Activated CD8-positive, alpha-beta memory T cell treated with anti-CD3 and anti-CD28 coated beads, Interleukin-2, amount 10 ng/mL, durations not matched to agents 7 days and 5 days (primary cell): Measurements from ENCODE around the gene SMG9. TPM values are rescaled to one million over a fixed set of nuclear protein-coding genes. Genes with fewer than 3 reads are reported as not detected.

Source experiments
- ATAC-seq: fragments of 150-1000 bp; cut with Tn5 transposase; one replicate; pipeline ENCODE4 v1.10.0; 2021; ENCODE audit warnings: moderate library complexity
- CTCF ChIA-PET: fragments of 350-600 bp; sonication (Branson Sonifier 250); formaldehyde crosslinking; loops from one replicate; lab custom pipeline; 2021; ENCODE audit warnings: antibody characterized with exemption; lab: Charles Lee
- DNase-seq: peaks from one replicate; pipeline ENCODE4 v3.0.0-alpha.2; 2020
- H3K27ac Mint-ChIP-seq: one replicate; pipeline ENCODE4 v1.8.0; 2021; ENCODE audit warnings: mild to moderate bottlenecking, mixed read lengths
- H3K27me3 Mint-ChIP-seq: one replicate; pipeline ENCODE4 v1.8.0; 2021; ENCODE audit warnings: mixed read lengths
- H3K36me3 Mint-ChIP-seq: one replicate; pipeline ENCODE4 v1.8.0; 2021; ENCODE audit warnings: mild to moderate bottlenecking, mixed read lengths
- H3K4me1 Mint-ChIP-seq: one replicate; pipeline ENCODE4 v1.8.0; 2021; ENCODE audit warnings: mixed read lengths
- H3K4me3 Mint-ChIP-seq: one replicate; pipeline ENCODE4 v1.8.0; 2021; ENCODE audit warnings: mild to moderate bottlenecking, moderate library complexity, mixed read lengths
- H3K9me3 Mint-ChIP-seq: one replicate; pipeline ENCODE4 v1.8.0; 2022; ENCODE audit warnings: low read depth, mixed read lengths
- total RNA-seq, 2 experiments: library from RNA; stranded (reverse); gene quantifications; one replicate each; pipeline ENCODE4 v1.2.3, GENCODE V29; 2021

The SMG9 gene
- total RNA-seq, 2 experiments from 2014 or later: 62.3 to 74.7 TPM

- Mint-ChIP-seq H3K9me3 (no peaks in the 10 kb centered on the region), H3K36me3 (peaks cover 3% of the 10 kb centered on the region), H3K4me3 (peak overlapping the region; percentile 25), H3K27me3 (peaks cover 7% of the 10 kb centered on the region), H3K27ac (peak overlapping the region; percentile 87), H3K4me1 (peaks cover 41% of the 10 kb centered on the region)
- DNase-seq (peak; percentile 76), ATAC-seq (peak; percentile 46)
- CTCF ChIA-PET: interaction anchor here (0.6 to 2.3 kb wide), 21 partner anchors 12 to 338 kb away, joined by 3 to 68 read pairs (median 3); partner anchors contain the start of genes PLAUR and SMG9
Observed at GRCh38 chr19:43784981-43785808, 30.4 kb upstream of the SMG9 start.

- no peaks in the 10 kb centered on the region for H3K9me3 Mint-ChIP-seq
- peaks cover 5% of the 10 kb centered on the region for H3K27me3 Mint-ChIP-seq
- H3K27ac Mint-ChIP-seq: peak overlapping the region; percentile 87
- peaks cover 3% of the 10 kb centered on the region for H3K36me3 Mint-ChIP-seq
- peak; percentile 79 for DNase-seq
- H3K4me3 Mint-ChIP-seq: peak overlapping the region; percentile 57
- peaks cover 49% of the 10 kb centered on the region for H3K4me1 Mint-ChIP-seq
- peak; percentile 25 for ATAC-seq
- CTCF ChIA-PET: interaction anchor here (0.6 to 2.3 kb wide), 20 partner anchors 13 to 311 kb away, joined by 3 to 68 read pairs (median 4); partner anchors contain the start of genes PLAUR and SMG9
Observed at GRCh38 chr19:43784241-43784980, 29.6 kb upstream of the SMG9 start.

DNA sequence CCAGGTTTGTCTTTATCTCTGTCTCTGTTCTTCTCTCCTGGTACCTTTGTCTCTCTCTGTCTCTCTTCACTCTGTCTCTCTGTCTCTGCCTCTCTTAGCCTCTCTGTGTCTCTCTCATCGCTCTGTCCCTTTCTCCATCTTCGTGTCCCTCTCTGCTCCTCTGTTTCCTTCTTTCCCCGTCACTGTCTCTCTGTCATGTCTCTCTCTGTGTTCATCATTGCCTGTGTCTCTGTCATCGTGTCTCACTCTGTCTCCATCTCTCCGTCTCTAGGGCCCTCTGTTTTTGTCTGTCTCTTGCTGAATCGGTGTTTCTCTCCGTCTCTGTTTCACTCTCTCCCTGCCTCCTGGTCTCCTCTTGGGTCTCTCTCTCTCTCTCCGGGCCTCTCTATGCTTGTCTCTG lies 28.9 kb upstream of the SMG9 start:
- no peak for ATAC-seq
- Mint-ChIP-seq H3K36me3 (peaks cover 3% of the 10 kb centered on the region), H3K9me3 (no peaks in the 10 kb centered on the region), H3K4me1 (peaks cover 56% of the 10 kb centered on the region), H3K4me3 (peak overlapping the region; percentile 57), H3K27me3 (no peaks in the 10 kb centered on the region), H3K27ac (peak overlapping the region; percentile 87)
- CTCF ChIA-PET: interaction anchor here (2.3 kb wide), 1 partner anchor 39 kb away, joined by 68 read pairs; no protein-coding TSS in a partner anchor
- DNase-seq: no peak

DNA sequence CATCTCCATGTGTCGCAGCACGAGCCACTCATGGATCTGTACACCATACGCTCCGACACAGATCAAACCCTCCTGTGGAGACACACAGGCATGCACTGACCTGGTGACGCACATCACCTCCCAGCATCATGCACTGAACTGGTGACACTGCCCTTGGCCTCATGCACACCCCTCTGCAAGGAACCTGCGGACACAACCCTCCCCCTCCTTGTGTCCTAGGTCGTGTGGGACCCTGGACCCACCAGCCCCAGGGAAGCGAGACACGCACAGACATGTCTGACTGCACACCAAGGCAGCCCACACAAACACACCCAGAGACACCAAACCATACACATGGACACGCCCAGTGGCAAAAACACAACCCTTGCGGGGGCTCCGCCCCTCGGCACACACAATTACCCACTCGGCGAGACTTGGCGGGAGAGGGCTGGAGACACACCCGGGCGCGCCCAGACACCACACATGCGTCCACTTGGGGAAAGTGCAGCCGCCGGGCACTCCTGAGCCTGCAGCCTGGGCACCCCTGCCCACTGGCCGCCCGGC lies 28.0 kb upstream of the SMG9 start:
- peak; percentile 57 for DNase-seq
- Mint-ChIP-seq H3K4me3 (peak overlapping the region; percentile 74), H3K27me3 (no peaks in the 10 kb centered on the region), H3K36me3 (peaks cover 5% of the 10 kb centered on the region), H3K27ac (peak overlapping the region; percentile 87), H3K4me1 (peaks cover 65% of the 10 kb centered on the region), H3K9me3 (no peaks in the 10 kb centered on the region)
- CTCF ChIA-PET: interaction anchor here (5.5 to 9.5 kb wide), 2 partner anchors 17 to 29 kb away, joined by 56 to 145 read pairs; partner anchors contain the start of gene SMG9
- no peak for ATAC-seq

GRCh38 chr19:43782311-43782660 lies 27.5 kb upstream of the SMG9 start:
- Mint-ChIP-seq H3K9me3 (no peaks in the 10 kb centered on the region), H3K27me3 (no peaks in the 10 kb centered on the region), H3K27ac (peak overlapping the region; percentile 87), H3K4me1 (peaks cover 68% of the 10 kb centered on the region), H3K4me3 (peak overlapping the region; percentile 74), H3K36me3 (peaks cover 5% of the 10 kb centered on the region)
- CTCF ChIA-PET: interaction anchor here (2.0 to 9.5 kb wide), 4 partner anchors 16 to 114 kb away, joined by 8 to 145 read pairs (median 44); partner anchors contain the start of gene SMG9
- ATAC-seq (no peak), DNase-seq (peak; percentile 45)

- Mint-ChIP-seq H3K27ac (peak overlapping the region; percentile 87), H3K4me3 (peak overlapping the region; percentile 74), H3K4me1 (peaks cover 73% of the 10 kb centered on the region), H3K36me3 (peaks cover 9% of the 10 kb centered on the region), H3K27me3 (no peaks in the 10 kb centered on the region), H3K9me3 (no peaks in the 10 kb centered on the region)
- CTCF ChIA-PET: interaction anchor here (1.4 to 9.5 kb wide), 6 partner anchors 15 to 113 kb away, joined by 4 to 145 read pairs (median 20); partner anchors contain the start of gene SMG9
- DNase-seq (peak; percentile 70), ATAC-seq (peak; percentile 18)
Observed at GRCh38 chr19:43781630-43782310, 27.0 kb upstream of the SMG9 start.

DNA sequence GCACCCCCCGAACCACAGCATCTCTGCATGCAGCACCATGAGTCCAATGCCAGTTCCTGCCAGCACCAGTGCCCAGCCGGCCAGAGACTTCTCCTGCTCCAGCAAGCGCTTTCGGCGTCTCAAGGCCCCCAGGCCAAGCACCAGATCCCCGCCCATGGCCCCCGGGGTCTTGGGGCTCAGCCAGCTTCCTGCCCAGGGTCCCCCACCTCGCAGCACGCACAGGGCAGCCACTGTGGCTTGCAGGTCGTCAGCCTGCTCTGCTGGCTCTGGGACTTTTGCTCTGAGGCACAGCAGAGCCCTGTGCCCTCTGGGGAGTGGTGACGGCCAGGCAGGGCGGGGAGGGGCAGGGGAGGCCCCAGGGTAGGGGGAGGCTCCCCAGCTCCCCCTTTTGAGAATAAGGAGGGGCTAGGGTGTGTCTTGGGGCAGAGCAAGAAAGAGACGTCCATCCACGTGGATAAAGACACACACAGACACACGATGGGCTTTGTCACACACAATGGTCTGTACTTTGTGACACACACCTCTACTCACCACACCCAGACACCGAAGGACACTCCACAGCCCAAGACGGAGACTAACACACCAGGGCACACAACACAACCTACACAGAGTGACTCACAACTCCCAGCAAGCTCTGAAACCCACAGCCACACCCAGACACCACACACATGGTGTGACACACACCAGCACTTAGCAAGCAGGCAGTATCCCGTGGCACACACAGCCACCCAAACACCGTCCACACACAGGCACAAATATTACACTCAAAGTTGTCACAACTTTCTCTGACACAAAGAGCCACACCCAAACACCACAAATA lies 26.2 kb upstream of the SMG9 start, which contains the start of gene KCNN4:
Gene KCNN4, minus strand, starts transcription at position 268 of the 820 bp plus-strand sequence. Its CDS starts 112 bp downstream, at position 156.
- H3K36me3 Mint-ChIP-seq: peaks cover 9% of the 10 kb centered on the region
- H3K27ac Mint-ChIP-seq: peak within 1 kb of the TSS; percentile 87
- no peaks in the 10 kb centered on the region for H3K9me3 Mint-ChIP-seq
- DNase-seq (peak; percentile 89), ATAC-seq (peak; percentile 70)
- CTCF ChIA-PET: interaction anchor here (1.2 to 9.5 kb wide), 7 partner anchors 9 to 112 kb away, joined by 3 to 145 read pairs (median 8); partner anchors contain the start of gene SMG9
- peaks cover 81% of the 10 kb centered on the region for H3K4me1 Mint-ChIP-seq
- peak within 1 kb of the TSS; percentile 74 for H3K4me3 Mint-ChIP-seq
- no peaks in the 10 kb centered on the region for H3K27me3 Mint-ChIP-seq

DNA sequence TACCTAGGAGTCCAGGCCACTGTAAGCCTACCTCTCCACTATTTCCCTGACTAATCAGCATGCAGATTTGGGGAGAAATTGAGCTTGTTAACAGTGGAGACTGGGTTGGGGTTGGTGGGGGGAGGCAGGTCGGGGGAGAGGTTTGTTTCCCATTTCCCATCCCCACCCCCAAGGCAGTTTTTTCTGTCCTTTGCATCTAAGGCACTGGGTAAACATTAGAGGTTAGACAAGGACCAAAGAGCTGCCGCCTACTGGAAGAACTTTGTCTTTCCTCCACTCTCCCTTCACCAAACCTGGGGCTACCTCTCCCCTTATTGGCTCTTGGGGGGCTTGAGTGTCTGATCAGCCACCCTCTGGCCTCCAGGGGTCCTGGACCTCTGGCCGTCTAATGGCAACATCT lies 25.1 kb upstream of the SMG9 start:
- Mint-ChIP-seq H3K4me1 (peaks cover 76% of the 10 kb centered on the region), H3K4me3 (peak overlapping the region; percentile 74), H3K27me3 (no peaks in the 10 kb centered on the region), H3K27ac (peak overlapping the region; percentile 85), H3K9me3 (no peaks in the 10 kb centered on the region), H3K36me3 (peaks cover 14% of the 10 kb centered on the region)
- ATAC-seq: no peak
- CTCF ChIA-PET: interaction anchor here (1.2 to 9.5 kb wide), 5 partner anchors 8 to 34 kb away, joined by 3 to 145 read pairs (median 32); partner anchors contain the start of gene SMG9
- DNase-seq: peak; percentile 45

- peaks cover 16% of the 10 kb centered on the region for H3K36me3 Mint-ChIP-seq
- peaks cover 71% of the 10 kb centered on the region for H3K4me1 Mint-ChIP-seq
- H3K9me3 Mint-ChIP-seq: no peaks in the 10 kb centered on the region
- DNase-seq (no peak), ATAC-seq (no peak)
- CTCF ChIA-PET: interaction anchor here (1.2 to 9.5 kb wide), 5 partner anchors 13 to 33 kb away, joined by 3 to 145 read pairs (median 32); partner anchors contain the start of gene SMG9
- H3K27me3 Mint-ChIP-seq: no peaks in the 10 kb centered on the region
- peak overlapping the region; percentile 74 for H3K4me3 Mint-ChIP-seq
- H3K27ac Mint-ChIP-seq: peak overlapping the region; percentile 85
Observed at GRCh38 chr19:43779147-43779819, 24.5 kb upstream of the SMG9 start.

GRCh38 chr19:43778651-43779050 lies 23.9 kb upstream of the SMG9 start:
- ATAC-seq (no peak), DNase-seq (no peak)
- CTCF ChIA-PET: interaction anchor here (0.7 to 9.5 kb wide), 6 partner anchors 13 to 110 kb away, joined by 3 to 145 read pairs (median 20); partner anchors contain the start of gene SMG9
- Mint-ChIP-seq H3K27ac (peak overlapping the region; percentile 85), H3K27me3 (no peaks in the 10 kb centered on the region), H3K4me3 (peak overlapping the region; percentile 74), H3K4me1 (peaks cover 65% of the 10 kb centered on the region), H3K36me3 (peaks cover 16% of the 10 kb centered on the region), H3K9me3 (no peaks in the 10 kb centered on the region)

DNA sequence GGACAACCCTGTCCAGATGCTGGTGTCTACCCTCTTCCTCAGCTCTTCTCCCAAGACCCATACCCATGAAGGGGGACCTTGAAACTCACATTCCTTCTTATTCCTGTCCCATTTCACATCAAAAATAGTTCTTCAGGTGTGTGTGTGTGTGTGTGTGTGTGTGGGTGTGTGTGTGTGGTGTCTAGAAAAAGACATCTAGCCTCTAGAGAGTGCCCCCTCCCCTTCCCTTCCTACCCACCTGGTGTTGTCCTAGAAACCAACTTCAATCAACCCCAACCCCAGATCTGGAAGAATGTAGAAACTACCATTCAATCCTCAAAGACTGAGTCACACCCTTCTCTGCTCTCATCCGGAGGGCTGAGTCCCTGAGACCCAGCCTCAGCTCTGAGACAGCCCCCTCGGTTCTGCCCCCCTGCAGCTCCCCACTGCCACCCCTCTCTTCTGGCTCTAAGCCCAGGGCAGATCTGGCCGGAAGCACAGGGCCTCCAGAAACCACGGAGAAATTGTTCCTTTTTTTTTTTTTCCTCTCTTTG lies 22.5 kb upstream of the SMG9 start:
- Mint-ChIP-seq H3K36me3 (peaks cover 22% of the 10 kb centered on the region), H3K9me3 (no peaks in the 10 kb centered on the region), H3K27me3 (no peaks in the 10 kb centered on the region), H3K27ac (peak overlapping the region; percentile 75), H3K4me3 (peak overlapping the region; percentile 42), H3K4me1 (peaks cover 52% of the 10 kb centered on the region)
- ATAC-seq (no peak), DNase-seq (no peak)
- CTCF ChIA-PET: interaction anchor here (1.3 to 9.5 kb wide), 6 partner anchors 11 to 109 kb away, joined by 3 to 145 read pairs (median 8); partner anchors contain the start of gene SMG9
